Liver (tissue), 9 donors: ENCODE measurements around the gene EPHB2. TPM values are rescaled to one million over a fixed set of nuclear protein-coding genes. Genes with fewer than 3 reads are reported as not detected.

Experiments used
- DNase-seq: peaks from one replicate; pipeline ENCODE4 v3.0.0-alpha.2; 2017; ENCODE audit warnings: low spot score
- H3K27ac ChIP-seq, 2 donors: one replicate each; pipeline ENCODE4 v1.7.0; 2013; ENCODE audit warnings: inconsistent platforms in 2 of 2, low read length in 2 of 2, control low read depth in 1 of 2, low read depth in 1 of 2, mild to moderate bottlenecking in 1 of 2
- H3K27me3 ChIP-seq, 4 donors: one replicate each; pipeline versions ENCODE4 v1.6.1 to v1.7.0; 2013; ENCODE audit warnings: low read length in 3 of 4, inconsistent platforms in 1 of 4, mild to moderate bottlenecking in 1 of 4, moderate library complexity in 1 of 4; ENCODE audit not compliant: control insufficient read depth in 4 of 4, insufficient read depth in 4 of 4
- H3K36me3 ChIP-seq, 4 donors: one replicate each; pipeline versions ENCODE4 v1.6.1 to v1.7.0; 2013; ENCODE audit warnings: low read length in 3 of 4, mild to moderate bottlenecking in 3 of 4, low read depth in 1 of 4, moderate library complexity in 1 of 4; ENCODE audit not compliant: control insufficient read depth in 4 of 4, insufficient read depth in 3 of 4
- H3K4me1 ChIP-seq, 4 donors: one replicate each; pipeline versions ENCODE4 v1.6.1 to v1.7.0; 2013; ENCODE audit warnings: low read length in 3 of 4, mild to moderate bottlenecking in 3 of 4, moderate library complexity in 1 of 4; ENCODE audit not compliant: control insufficient read depth in 4 of 4, insufficient read depth in 4 of 4
- H3K4me3 ChIP-seq, 3 donors: one replicate each; pipeline versions ENCODE4 v1.6.1 to v1.7.0; 2013; ENCODE audit warnings: low read length in 3 of 3, control low read depth in 1 of 3, low read depth in 1 of 3, mild to moderate bottlenecking in 1 of 3
- H3K9ac ChIP-seq, 2 donors: one replicate each; pipeline ENCODE4 v1.7.0; 2013; ENCODE audit warnings: low read length in 2 of 2, mild to moderate bottlenecking in 2 of 2, moderate library complexity in 2 of 2, control low read depth in 1 of 2, low read depth in 1 of 2
- H3K9me3 ChIP-seq, 4 donors: one replicate each; pipeline versions ENCODE4 v1.6.1 to v1.7.0; 2013; ENCODE audit warnings: low read length in 3 of 4; ENCODE audit not compliant: control insufficient read depth in 4 of 4
- EGR1 ChIP-seq, 2 donors: IDR thresholded peaks; 2 replicates each; pipeline ENCODE4 v1.6.1; 2016 to 2018; ENCODE audit warnings: antibody characterized with exemption in 2 of 2, low read depth in 2 of 2
- FOXA2 ChIP-seq: IDR thresholded peaks from 2 replicates; pipeline ENCODE4 v1.6.1; 2016; ENCODE audit warnings: antibody characterized with exemption
- GABPA ChIP-seq, 2 donors: IDR thresholded peaks in 1 of 2; conservative IDR thresholded peaks in 1 of 2; 2 replicates each; pipeline ENCODE4 v1.6.1; 2016; ENCODE audit warnings: antibody characterized with exemption in 2 of 2, mild to moderate bottlenecking in 1 of 2, moderate library complexity in 1 of 2
- HNF4A ChIP-seq, 2 donors: conservative IDR thresholded peaks; 2 replicates each; pipeline ENCODE4 v1.6.1; 2016; ENCODE audit warnings: antibody characterized with exemption in 2 of 2, mild to moderate bottlenecking in 2 of 2
- HNF4G ChIP-seq: IDR thresholded peaks from 2 replicates; pipeline ENCODE4 v1.6.1; 2016; ENCODE audit warnings: antibody characterized with exemption
- JUND ChIP-seq, 2 donors: IDR thresholded peaks; 2 replicates each; pipeline ENCODE4 v1.6.1; 2016; ENCODE audit warnings: antibody characterized with exemption in 2 of 2
- RAD21 ChIP-seq, 2 donors: IDR thresholded peaks; 2 replicates each; pipeline ENCODE4 v1.6.1; 2016; ENCODE audit warnings: antibody characterized with exemption in 2 of 2, mild to moderate bottlenecking in 2 of 2
- RXRA ChIP-seq, 2 donors: IDR thresholded peaks; 2 replicates each; pipeline ENCODE4 v1.6.1; 2017 to 2018; ENCODE audit warnings: antibody characterized with exemption in 2 of 2, mild to moderate bottlenecking in 1 of 2
- TAF1 ChIP-seq: conservative IDR thresholded peaks from 2 replicates; pipeline ENCODE4 v1.6.1; 2016; ENCODE audit warnings: antibody characterized with exemption, mild to moderate bottlenecking
- WGBS: extraction: QIAGEN DNeasy Blood & Tissue Kit; methylation state at CpG from one replicate; pipeline ENCODE4 v1.1.7; 2013; 5-methylcytosine and 5-hydroxymethylcytosine counted together
- polyA plus RNA-seq, 2 donors: library from polyadenylated mRNA; stranded (reverse) in 1 of 2; unstranded in 1 of 2; fragments of 200-250 nt in 1 of 2; fragments of >200 nt in 1 of 2; fragmentation: Nextera tagmentation in 1 of 2; extraction: Ambion mirVana in 1 of 2; gene quantifications; one replicate each; pipeline versions ENCODE4 v1.2.1 to v1.2.3, GENCODE V29; 2013 to 2015
- total RNA-seq, 2 donors: library from RNA; depleted of rRNA; stranded (reverse); fragments of >200 nt; gene quantifications; one replicate each; pipeline ENCODE4 v1.2.3, GENCODE V29; 2014
- TF ChIP-seq, protein P1 (sequence below): IDR thresholded peaks from 2 replicates; pipeline ENCODE4 v1.6.1; 2016; ENCODE audit warnings: antibody characterized with exemption
- TF ChIP-seq, protein P2 (sequence below): fragments of 150-350 bp; IDR thresholded peaks from 2 replicates; pipeline ENCODE4 v1.5.1; 2017; ENCODE audit warnings: improper control_type of control experiment, low read depth, low read length; ENCODE audit not compliant: missing input control
- TF ChIP-seq, protein P3 (sequence below): IDR thresholded peaks from 2 replicates; pipeline ENCODE4 v1.6.1; 2016; ENCODE audit warnings: antibody characterized with exemption
- TF ChIP-seq, protein P4 (sequence below): IDR thresholded peaks from 2 replicates; pipeline ENCODE4 v1.6.1; 2016; ENCODE audit warnings: antibody characterized with exemption, mild to moderate bottlenecking
- TF ChIP-seq, protein P5 (sequence below): IDR thresholded peaks from 2 replicates; pipeline ENCODE4 v1.6.1; 2016; ENCODE audit warnings: antibody characterized with exemption
- donor health status: healthy.
- donor health status: healthy.
- donor health status: healthy.
- donor health status: healthy.
- donor health status: healthy.

EPHB2 gene
- total and polyA plus RNA-seq, 4 donors, result 0.07 to 1.0 (median 0.38) TPM

DNA sequence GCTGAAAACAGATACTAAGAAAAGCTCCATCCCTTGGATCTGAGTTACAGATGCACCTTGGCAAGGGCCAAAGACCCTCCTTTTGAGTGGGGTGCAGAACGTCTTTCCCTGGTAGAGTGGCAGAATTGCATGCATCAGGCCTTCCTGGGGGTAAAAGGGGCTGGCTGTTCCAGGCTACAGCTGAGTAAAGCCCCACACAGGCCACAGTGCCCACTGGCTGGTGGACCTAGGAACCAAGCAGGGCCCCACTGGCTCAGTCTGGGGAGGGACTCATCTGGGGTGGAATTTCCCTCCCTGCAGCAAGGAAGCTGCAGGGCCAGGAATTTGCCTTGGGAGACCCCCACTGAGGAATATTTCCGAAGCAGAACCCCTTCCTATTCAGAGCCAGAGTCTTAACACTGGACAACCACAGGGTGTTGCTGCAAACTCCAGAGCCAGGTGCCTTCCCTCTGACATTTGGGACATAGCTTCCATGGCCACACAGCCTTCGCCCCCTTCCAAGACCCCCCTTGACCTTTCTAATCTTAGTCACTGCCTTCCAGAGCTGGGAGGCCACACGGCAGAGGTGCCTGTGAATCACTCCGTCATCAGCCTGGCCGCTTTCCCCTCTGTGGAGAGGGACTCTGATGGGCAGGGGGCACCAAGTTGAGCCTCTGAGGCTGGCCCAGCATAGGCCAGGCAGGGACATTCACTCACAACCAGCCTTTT lies 209.5 kb downstream of the EPHB2 start:
- H3K27me3 ChIP-seq, result no peaks in the 10 kb centered on the region
- H3K9me3 ChIP-seq, result no peaks in the 10 kb centered on the region
- H3K4me3 ChIP-seq, result no peak overlapping the region
- DNase-seq, result no peak
- no peak for TF ChIP-seq RXRA (IDR thresholded peaks at IDR 0.05)
- no peaks in the 10 kb centered on the region for H3K36me3 ChIP-seq
- 86% methylated on average over 6 of the region's 6 CpGs for WGBS
- H3K4me1 ChIP-seq, result no peaks in the 10 kb centered on the region
- H3K27ac ChIP-seq, result no peak overlapping the region
- no peak overlapping the region for H3K9ac ChIP-seq

DNA sequence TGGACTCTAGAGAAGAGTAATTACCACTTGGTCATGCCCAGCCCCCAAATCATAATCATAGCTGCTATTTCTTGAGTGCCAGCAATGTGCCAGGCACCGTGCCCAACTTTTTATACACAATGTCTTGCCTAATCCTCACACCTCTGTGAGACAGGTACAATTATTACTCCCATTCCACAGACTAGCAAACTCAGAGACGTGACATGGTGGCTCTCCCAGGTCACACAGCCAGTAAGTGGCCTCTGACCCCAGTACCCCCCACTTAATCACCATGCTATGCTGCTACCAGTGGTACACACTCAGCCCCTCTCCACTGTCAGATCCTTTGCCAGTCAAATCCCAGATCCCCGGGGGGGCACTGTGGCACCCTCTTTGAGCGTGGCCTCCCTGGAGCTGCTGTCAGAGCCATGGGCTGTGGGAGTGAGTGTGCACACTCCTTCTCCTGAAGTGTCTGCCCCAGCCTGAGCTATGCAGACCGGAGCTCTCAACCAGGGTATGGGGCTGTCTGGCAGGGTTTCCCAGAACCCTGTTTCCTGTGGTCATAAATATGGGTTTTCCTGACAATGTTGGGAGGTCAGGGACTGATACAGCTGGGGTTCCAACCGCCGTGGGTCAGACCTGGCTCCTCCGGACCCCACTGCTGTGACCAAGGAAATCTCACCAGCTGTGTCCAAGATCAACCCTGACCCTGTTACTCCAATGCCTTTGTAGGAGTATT lies 210.3 kb downstream of the EPHB2 start:
- H3K36me3 ChIP-seq, result no peaks in the 10 kb centered on the region
- no peaks in the 10 kb centered on the region for H3K4me1 ChIP-seq
- H3K9ac ChIP-seq, result no peak overlapping the region
- H3K27ac ChIP-seq, result no peak overlapping the region
- H3K27me3 ChIP-seq, result no peaks in the 10 kb centered on the region
- no peak for DNase-seq
- no peaks in the 10 kb centered on the region for H3K9me3 ChIP-seq
- WGBS, result 78% methylated on average over 8 of the region's 8 CpGs
- no peak overlapping the region for H3K4me3 ChIP-seq
- TF ChIP-seq TAF1 (no peak), RAD21 (IDR thresholded peaks at IDR 0.05) (no peak), FOXA2 (no peak), EGR1 (IDR thresholded peaks at IDR 0.05; ENCODE audit: low read depth in 2 of 2) (no peak), GABPA (IDR thresholded peaks at IDR 0.05 in 1 of 2, conservative IDR thresholded peaks at IDR 0.05 in 1 of 2) (no peak), HNF4G (no peak), JUND (IDR thresholded peaks at IDR 0.05) (no peak)
- TF ChIP-seq, protein P1, sequence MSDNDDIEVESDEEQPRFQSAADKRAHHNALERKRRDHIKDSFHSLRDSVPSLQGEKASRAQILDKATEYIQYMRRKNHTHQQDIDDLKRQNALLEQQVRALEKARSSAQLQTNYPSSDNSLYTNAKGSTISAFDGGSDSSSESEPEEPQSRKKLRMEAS, result no peak
- TF ChIP-seq, protein P2, sequence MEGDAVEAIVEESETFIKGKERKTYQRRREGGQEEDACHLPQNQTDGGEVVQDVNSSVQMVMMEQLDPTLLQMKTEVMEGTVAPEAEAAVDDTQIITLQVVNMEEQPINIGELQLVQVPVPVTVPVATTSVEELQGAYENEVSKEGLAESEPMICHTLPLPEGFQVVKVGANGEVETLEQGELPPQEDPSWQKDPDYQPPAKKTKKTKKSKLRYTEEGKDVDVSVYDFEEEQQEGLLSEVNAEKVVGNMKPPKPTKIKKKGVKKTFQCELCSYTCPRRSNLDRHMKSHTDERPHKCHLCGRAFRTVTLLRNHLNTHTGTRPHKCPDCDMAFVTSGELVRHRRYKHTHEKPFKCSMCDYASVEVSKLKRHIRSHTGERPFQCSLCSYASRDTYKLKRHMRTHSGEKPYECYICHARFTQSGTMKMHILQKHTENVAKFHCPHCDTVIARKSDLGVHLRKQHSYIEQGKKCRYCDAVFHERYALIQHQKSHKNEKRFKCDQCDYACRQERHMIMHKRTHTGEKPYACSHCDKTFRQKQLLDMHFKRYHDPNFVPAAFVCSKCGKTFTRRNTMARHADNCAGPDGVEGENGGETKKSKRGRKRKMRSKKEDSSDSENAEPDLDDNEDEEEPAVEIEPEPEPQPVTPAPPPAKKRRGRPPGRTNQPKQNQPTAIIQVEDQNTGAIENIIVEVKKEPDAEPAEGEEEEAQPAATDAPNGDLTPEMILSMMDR, result no peak
- TF ChIP-seq, protein P3, sequence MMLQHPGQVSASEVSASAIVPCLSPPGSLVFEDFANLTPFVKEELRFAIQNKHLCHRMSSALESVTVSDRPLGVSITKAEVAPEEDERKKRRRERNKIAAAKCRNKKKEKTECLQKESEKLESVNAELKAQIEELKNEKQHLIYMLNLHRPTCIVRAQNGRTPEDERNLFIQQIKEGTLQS, result no peak

DNA sequence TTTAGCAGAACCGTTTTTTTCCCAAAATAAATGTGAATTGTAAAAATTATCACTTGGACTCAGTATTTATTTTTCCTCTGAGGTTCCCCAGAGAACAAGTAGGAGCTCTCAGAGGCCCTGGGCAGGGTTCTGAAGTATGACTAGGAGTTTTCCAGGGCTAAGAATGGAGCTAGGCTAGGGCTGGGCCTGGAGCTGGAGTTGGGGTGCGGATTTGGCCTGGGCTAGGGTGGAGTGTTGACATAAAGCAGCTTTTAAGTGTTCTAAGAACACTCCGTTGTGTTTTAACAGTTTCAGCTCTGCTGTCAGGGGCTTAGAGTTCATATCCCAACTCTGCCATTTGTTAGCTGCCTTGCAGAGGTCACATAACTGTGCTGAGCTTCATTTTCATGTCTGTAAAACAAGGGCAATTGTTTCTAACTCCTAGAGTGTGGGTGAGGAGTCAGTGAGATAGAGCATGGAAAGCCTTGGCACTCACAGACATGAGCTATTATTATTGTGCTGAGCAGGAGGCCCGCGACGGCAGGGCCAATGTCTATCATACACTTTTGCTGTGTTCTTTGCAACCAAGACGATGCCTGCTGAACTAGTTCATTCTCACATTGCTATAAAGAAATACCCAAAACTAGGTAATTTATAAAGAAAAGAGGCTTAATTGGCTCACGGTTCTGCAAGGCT lies 210.9 kb downstream of the EPHB2 start:
- H3K9ac ChIP-seq, result no peak overlapping the region
- DNase-seq, result no peak
- WGBS, result 85% methylated on average over 8 of the region's 8 CpGs
- H3K27me3 ChIP-seq, result no peaks in the 10 kb centered on the region
- no peaks in the 10 kb centered on the region for H3K4me1 ChIP-seq
- H3K9me3 ChIP-seq, result no peaks in the 10 kb centered on the region
- H3K27ac ChIP-seq, result no peak overlapping the region
- no peaks in the 10 kb centered on the region for H3K36me3 ChIP-seq
- H3K4me3 ChIP-seq, result no peak overlapping the region
- TF ChIP-seq, protein P4, sequence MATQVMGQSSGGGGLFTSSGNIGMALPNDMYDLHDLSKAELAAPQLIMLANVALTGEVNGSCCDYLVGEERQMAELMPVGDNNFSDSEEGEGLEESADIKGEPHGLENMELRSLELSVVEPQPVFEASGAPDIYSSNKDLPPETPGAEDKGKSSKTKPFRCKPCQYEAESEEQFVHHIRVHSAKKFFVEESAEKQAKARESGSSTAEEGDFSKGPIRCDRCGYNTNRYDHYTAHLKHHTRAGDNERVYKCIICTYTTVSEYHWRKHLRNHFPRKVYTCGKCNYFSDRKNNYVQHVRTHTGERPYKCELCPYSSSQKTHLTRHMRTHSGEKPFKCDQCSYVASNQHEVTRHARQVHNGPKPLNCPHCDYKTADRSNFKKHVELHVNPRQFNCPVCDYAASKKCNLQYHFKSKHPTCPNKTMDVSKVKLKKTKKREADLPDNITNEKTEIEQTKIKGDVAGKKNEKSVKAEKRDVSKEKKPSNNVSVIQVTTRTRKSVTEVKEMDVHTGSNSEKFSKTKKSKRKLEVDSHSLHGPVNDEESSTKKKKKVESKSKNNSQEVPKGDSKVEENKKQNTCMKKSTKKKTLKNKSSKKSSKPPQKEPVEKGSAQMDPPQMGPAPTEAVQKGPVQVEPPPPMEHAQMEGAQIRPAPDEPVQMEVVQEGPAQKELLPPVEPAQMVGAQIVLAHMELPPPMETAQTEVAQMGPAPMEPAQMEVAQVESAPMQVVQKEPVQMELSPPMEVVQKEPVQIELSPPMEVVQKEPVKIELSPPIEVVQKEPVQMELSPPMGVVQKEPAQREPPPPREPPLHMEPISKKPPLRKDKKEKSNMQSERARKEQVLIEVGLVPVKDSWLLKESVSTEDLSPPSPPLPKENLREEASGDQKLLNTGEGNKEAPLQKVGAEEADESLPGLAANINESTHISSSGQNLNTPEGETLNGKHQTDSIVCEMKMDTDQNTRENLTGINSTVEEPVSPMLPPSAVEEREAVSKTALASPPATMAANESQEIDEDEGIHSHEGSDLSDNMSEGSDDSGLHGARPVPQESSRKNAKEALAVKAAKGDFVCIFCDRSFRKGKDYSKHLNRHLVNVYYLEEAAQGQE, result no peak
- TF ChIP-seq, protein P1, result no peak
- TF ChIP-seq, protein P5, sequence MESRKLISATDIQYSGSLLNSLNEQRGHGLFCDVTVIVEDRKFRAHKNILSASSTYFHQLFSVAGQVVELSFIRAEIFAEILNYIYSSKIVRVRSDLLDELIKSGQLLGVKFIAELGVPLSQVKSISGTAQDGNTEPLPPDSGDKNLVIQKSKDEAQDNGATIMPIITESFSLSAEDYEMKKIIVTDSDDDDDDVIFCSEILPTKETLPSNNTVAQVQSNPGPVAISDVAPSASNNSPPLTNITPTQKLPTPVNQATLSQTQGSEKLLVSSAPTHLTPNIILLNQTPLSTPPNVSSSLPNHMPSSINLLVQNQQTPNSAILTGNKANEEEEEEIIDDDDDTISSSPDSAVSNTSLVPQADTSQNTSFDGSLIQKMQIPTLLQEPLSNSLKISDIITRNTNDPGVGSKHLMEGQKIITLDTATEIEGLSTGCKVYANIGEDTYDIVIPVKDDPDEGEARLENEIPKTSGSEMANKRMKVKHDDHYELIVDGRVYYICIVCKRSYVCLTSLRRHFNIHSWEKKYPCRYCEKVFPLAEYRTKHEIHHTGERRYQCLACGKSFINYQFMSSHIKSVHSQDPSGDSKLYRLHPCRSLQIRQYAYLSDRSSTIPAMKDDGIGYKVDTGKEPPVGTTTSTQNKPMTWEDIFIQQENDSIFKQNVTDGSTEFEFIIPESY, result no peak
- TF ChIP-seq, protein P2, result no peak
- no peak for TF ChIP-seq HNF4A (conservative IDR thresholded peaks at IDR 0.05)
- no peak for TF ChIP-seq FOXA2
